Measurements from ENCODE around the gene PRTFDC1.

DNA sequence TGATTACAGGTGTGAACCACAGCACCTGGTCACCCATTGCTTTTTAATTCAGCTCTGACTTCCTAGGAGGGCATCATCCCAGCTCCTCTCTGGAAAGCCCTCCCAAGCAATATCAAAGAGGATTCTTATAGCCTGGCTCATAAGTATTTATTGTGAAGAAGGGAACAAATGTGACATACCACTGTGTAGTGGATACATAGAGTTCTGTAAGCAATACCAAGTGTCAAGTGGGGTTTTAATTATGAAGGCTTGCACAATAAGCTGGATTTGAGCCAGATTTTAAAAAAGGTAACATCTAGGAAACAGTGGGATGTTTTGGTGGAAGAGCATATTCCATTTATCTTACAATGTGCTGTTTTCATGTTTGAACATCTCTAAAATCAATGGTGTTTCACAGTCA is 19.0 kb upstream of the PRTFDC1 start:
- no peak for TF ChIP-seq EZH2phosphoT487 (IDR thresholded peaks at IDR 0.05; ENCODE audit: low read length)
- TF ChIP-seq EZH2 (optimal IDR thresholded peaks at IDR 0.05; ENCODE audit: low read depth, low read length), result no peak
- TF ChIP-seq, protein P1, sequence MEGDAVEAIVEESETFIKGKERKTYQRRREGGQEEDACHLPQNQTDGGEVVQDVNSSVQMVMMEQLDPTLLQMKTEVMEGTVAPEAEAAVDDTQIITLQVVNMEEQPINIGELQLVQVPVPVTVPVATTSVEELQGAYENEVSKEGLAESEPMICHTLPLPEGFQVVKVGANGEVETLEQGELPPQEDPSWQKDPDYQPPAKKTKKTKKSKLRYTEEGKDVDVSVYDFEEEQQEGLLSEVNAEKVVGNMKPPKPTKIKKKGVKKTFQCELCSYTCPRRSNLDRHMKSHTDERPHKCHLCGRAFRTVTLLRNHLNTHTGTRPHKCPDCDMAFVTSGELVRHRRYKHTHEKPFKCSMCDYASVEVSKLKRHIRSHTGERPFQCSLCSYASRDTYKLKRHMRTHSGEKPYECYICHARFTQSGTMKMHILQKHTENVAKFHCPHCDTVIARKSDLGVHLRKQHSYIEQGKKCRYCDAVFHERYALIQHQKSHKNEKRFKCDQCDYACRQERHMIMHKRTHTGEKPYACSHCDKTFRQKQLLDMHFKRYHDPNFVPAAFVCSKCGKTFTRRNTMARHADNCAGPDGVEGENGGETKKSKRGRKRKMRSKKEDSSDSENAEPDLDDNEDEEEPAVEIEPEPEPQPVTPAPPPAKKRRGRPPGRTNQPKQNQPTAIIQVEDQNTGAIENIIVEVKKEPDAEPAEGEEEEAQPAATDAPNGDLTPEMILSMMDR (IDR thresholded peaks at IDR 0.05; ENCODE audit: low read length), result no peak
